HG02852 (cell line): ENCODE data around the gene ANG.
"Not testable (repeated sequence)": the region's sequence is repeated elsewhere in the genome, so short reads cannot be mapped to it uniquely, and the experiment has no call there.

Experiments used
- ATAC-seq: cut with Tn5 transposase; IDR thresholded peaks from one replicate; pipeline ENCODE4 v1.9.1; 2021; ENCODE audit warnings: mild to moderate bottlenecking, moderate library complexity; ENCODE audit not compliant: unreplicated experiment

Gene ANG

GRCh38 chr14:20688167-20688839, at the start of gene ANG:
Gene ANG, plus strand, starts transcription at chr14:20688764. Its CDS starts 4,801 bp downstream, at chr14:20693565.
- ATAC-seq = no peak

GRCh38 chr14:20641591-20641990, 47.0 kb upstream of the ANG start, which contains the start of gene OR6S1:
Gene OR6S1, minus strand, starts transcription at chr14:20641691. Its CDS starts 0 bp downstream, at chr14:20641691.
- no peak for ATAC-seq

GRCh38 chr14:20642182-20642581, 46.4 kb upstream of the ANG start:
- ATAC-seq = no peak

- not testable (repeated sequence) for ATAC-seq
Measured at GRCh38 chr14:20642755-20643154, 45.8 kb upstream of the ANG start.

GRCh38 chr14:20644520-20644919, 44.0 kb upstream of the ANG start:
- ATAC-seq = no peak

- ATAC-seq = no peak
Measured at GRCh38 chr14:20645481-20645880, 43.1 kb upstream of the ANG start.

GRCh38 chr14:20652996-20653975, 35.3 kb upstream of the ANG start:
- peak; percentile 51 for ATAC-seq

GRCh38 chr14:20655851-20656250, 32.7 kb upstream of the ANG start:
- ATAC-seq = no peak

- no peak for ATAC-seq
Measured at GRCh38 chr14:20656274-20656673, 32.3 kb upstream of the ANG start.

- ATAC-seq = no peak
Measured at GRCh38 chr14:20657216-20658211, 31.1 kb upstream of the ANG start.

GRCh38 chr14:20658246-20658645, 30.3 kb upstream of the ANG start:
- no peak for ATAC-seq

- ATAC-seq = no peak
Measured at GRCh38 chr14:20659336-20659735, 29.2 kb upstream of the ANG start.

- ATAC-seq = no peak
Measured at GRCh38 chr14:20659813-20660395, 28.7 kb upstream of the ANG start.

- no peak for ATAC-seq
Measured at GRCh38 chr14:20661197-20661596, 27.4 kb upstream of the ANG start.

- peak; percentile 48 for ATAC-seq
Measured at GRCh38 chr14:20662968-20663732, 25.4 kb upstream of the ANG start.

- ATAC-seq = not testable (repeated sequence)
Measured at GRCh38 chr14:20666400-20666961, 22.1 kb upstream of the ANG start.

GRCh38 chr14:20667957-20668356, 20.6 kb upstream of the ANG start:
- peak; percentile 69 for ATAC-seq

GRCh38 chr14:20668969-20669368, 19.6 kb upstream of the ANG start:
- no peak for ATAC-seq

GRCh38 chr14:20671597-20672283, 16.8 kb upstream of the ANG start:
- peak; percentile 42 for ATAC-seq
